ENCODE results near the gene ZNF831.

Gene ZNF831

GRCh38 chr20:59247731-59248684, 84.4 kb downstream of the ZNF831 start:
- DNase-seq (ENCODE audit: low read depth, low spot score), result no peak

- no peak for DNase-seq (ENCODE audit: low read depth, low spot score)
Measured at GRCh38 chr20:59250293-59250692, 86.7 kb downstream of the ZNF831 start.

- DNase-seq (ENCODE audit: low read depth, low spot score), result no peak
Measured at GRCh38 chr20:59253325-59253724, 89.7 kb downstream of the ZNF831 start.

- no peak for DNase-seq (ENCODE audit: low read depth, low spot score)
Measured at GRCh38 chr20:59253779-59254319, 90.2 kb downstream of the ZNF831 start.

GRCh38 chr20:59255256-59255655, 91.6 kb downstream of the ZNF831 start:
- DNase-seq (ENCODE audit: low read depth, low spot score), result no peak

GRCh38 chr20:59258221-59258621, 94.6 kb downstream of the ZNF831 start:
- no peak for DNase-seq (ENCODE audit: low read depth, low spot score)

- DNase-seq (ENCODE audit: low read depth, low spot score), result no peak
Measured at GRCh38 chr20:59259946-59260345, 96.3 kb downstream of the ZNF831 start.

GRCh38 chr20:59265298-59265697, 101.7 kb downstream of the ZNF831 start:
- DNase-seq (ENCODE audit: low read depth, low spot score), result no peak

- no peak for DNase-seq (ENCODE audit: low read depth, low spot score)
Measured at GRCh38 chr20:59268870-59269269, 105.2 kb downstream of the ZNF831 start.

- DNase-seq (ENCODE audit: low read depth, low spot score), result no peak
Measured at GRCh38 chr20:59269411-59270025, 105.9 kb downstream of the ZNF831 start.

GRCh38 chr20:59270380-59270779, 106.8 kb downstream of the ZNF831 start:
- DNase-seq (ENCODE audit: low read depth, low spot score), result no peak

GRCh38 chr20:59273739-59274357, 110.2 kb downstream of the ZNF831 start:
- no peak for DNase-seq (ENCODE audit: low read depth, low spot score)

- DNase-seq (ENCODE audit: low read depth, low spot score), result no peak
Measured at GRCh38 chr20:59276938-59277337, 113.3 kb downstream of the ZNF831 start.

GRCh38 chr20:59284470-59284869, 120.8 kb downstream of the ZNF831 start:
- no peak for DNase-seq (ENCODE audit: low read depth, low spot score)

- no peak for DNase-seq (ENCODE audit: low read depth, low spot score)
Measured at GRCh38 chr20:59289994-59290393, 126.4 kb downstream of the ZNF831 start.

GRCh38 chr20:59291740-59292383, 128.2 kb downstream of the ZNF831 start:
- no peak for DNase-seq (ENCODE audit: low read depth, low spot score)

GRCh38 chr20:59295531-59295930, 131.9 kb downstream of the ZNF831 start:
- DNase-seq (ENCODE audit: low read depth, low spot score), result no peak

- no peak for DNase-seq (ENCODE audit: low read depth, low spot score)
Measured at GRCh38 chr20:59297686-59298085, 134.1 kb downstream of the ZNF831 start.

GRCh38 chr20:59299945-59300332, 136.3 kb downstream of the ZNF831 start:
- no peak for DNase-seq (ENCODE audit: low read depth, low spot score)

GRCh38 chr20:59300333-59301081, 136.9 kb downstream of the ZNF831 start, which contains the start of gene EDN3:
EDN3 (plus strand) TSS chr20:59300611; CDS start chr20:59300813, 202 bp downstream.
- no peak for DNase-seq (ENCODE audit: low read depth, low spot score)
